ENCODE results near the gene BLACAT1.
"Not testable (repeated sequence)": the region's sequence is repeated elsewhere in the genome, so short reads cannot be mapped to it uniquely, and the experiment has no call there.

BLACAT1 gene

GRCh38 chr1:205417870-205418635, 37.8 kb downstream of the BLACAT1 start:
- no peak overlapping the region for H3K4me3 ChIP-seq (ENCODE audit: low read length)
- H3K4me1 ChIP-seq (ENCODE audit: control insufficient read depth, low read depth, low read length): no peaks in the 10 kb centered on the region
- no peak overlapping the region for H3K27ac ChIP-seq (ENCODE audit: low read length)
- no peak overlapping the region for H3K9ac ChIP-seq (ENCODE audit: low read length)
- H3K36me3 ChIP-seq (ENCODE audit: control insufficient read depth, low read depth, low read length): no peaks in the 10 kb centered on the region
- H3K9me3 ChIP-seq (ENCODE audit: control insufficient read depth, low read depth, low read length): no peaks in the 10 kb centered on the region
- H3K27me3 ChIP-seq (ENCODE audit: control insufficient read depth, insufficient read depth, low read length): no peaks in the 10 kb centered on the region

GRCh38 chr1:205416322-205416721, 39.5 kb downstream of the BLACAT1 start:
- no peak overlapping the region for H3K4me3 ChIP-seq (ENCODE audit: low read length)

GRCh38 chr1:205410581-205411298, 45.1 kb downstream of the BLACAT1 start:
- Histone ChIP-seq H3K4me1 (ENCODE audit: control insufficient read depth, low read depth, low read length) (no peaks in the 10 kb centered on the region), H3K9ac (ENCODE audit: low read length) (no peak overlapping the region), H3K4me3 (ENCODE audit: low read length) (no peak overlapping the region), H3K9me3 (ENCODE audit: control insufficient read depth, low read depth, low read length) (no peaks in the 10 kb centered on the region), H3K27ac (ENCODE audit: low read length) (no peak overlapping the region), H3K36me3 (ENCODE audit: control insufficient read depth, low read depth, low read length) (no peaks in the 10 kb centered on the region), H3K27me3 (ENCODE audit: control insufficient read depth, insufficient read depth, low read length) (no peaks in the 10 kb centered on the region)

More at GRCh38 chr1:205416322-205416721, 39.5 kb downstream of the BLACAT1 start:
- Histone ChIP-seq H3K9ac (ENCODE audit: low read length) (no peak overlapping the region), H3K27me3 (ENCODE audit: control insufficient read depth, insufficient read depth, low read length) (no peaks in the 10 kb centered on the region), H3K4me1 (ENCODE audit: control insufficient read depth, low read depth, low read length) (no peaks in the 10 kb centered on the region), H3K9me3 (ENCODE audit: control insufficient read depth, low read depth, low read length) (no peaks in the 10 kb centered on the region), H3K27ac (ENCODE audit: low read length) (no peak overlapping the region), H3K36me3 (ENCODE audit: control insufficient read depth, low read depth, low read length) (no peaks in the 10 kb centered on the region)

- H3K9me3 ChIP-seq (ENCODE audit: control insufficient read depth, low read depth, low read length): no peaks in the 10 kb centered on the region
These were observed 47.9 kb downstream of the BLACAT1 start for GRCh38 chr1:205407970-205408369.

GRCh38 chr1:205406252-205406651, 49.6 kb downstream of the BLACAT1 start:
- not testable (repeated sequence) for H3K36me3 ChIP-seq (ENCODE audit: control insufficient read depth, low read depth, low read length); H3K9ac ChIP-seq (ENCODE audit: low read length); H3K27me3 ChIP-seq (ENCODE audit: control insufficient read depth, insufficient read depth, low read length); H3K27ac ChIP-seq (ENCODE audit: low read length); H3K9me3 ChIP-seq (ENCODE audit: control insufficient read depth, low read depth, low read length); H3K4me1 ChIP-seq (ENCODE audit: control insufficient read depth, low read depth, low read length); H3K4me3 ChIP-seq (ENCODE audit: low read length)

More at GRCh38 chr1:205407970-205408369, 47.9 kb downstream of the BLACAT1 start:
- Histone ChIP-seq H3K36me3 (ENCODE audit: control insufficient read depth, low read depth, low read length) (no peaks in the 10 kb centered on the region), H3K27me3 (ENCODE audit: control insufficient read depth, insufficient read depth, low read length) (no peaks in the 10 kb centered on the region), H3K4me1 (ENCODE audit: control insufficient read depth, low read depth, low read length) (no peaks in the 10 kb centered on the region), H3K27ac (ENCODE audit: low read length) (no peak overlapping the region), H3K4me3 (ENCODE audit: low read length) (no peak overlapping the region), H3K9ac (ENCODE audit: low read length) (no peak overlapping the region)
